ENCODE measurements around the gene ANAPC2. TPM values are rescaled to one million over a fixed set of nuclear protein-coding genes. Genes with fewer than 3 reads are reported as not detected.

The ANAPC2 gene
- total RNA-seq, 1 experiment from 2014 or later: 49.4 TPM

DNA sequence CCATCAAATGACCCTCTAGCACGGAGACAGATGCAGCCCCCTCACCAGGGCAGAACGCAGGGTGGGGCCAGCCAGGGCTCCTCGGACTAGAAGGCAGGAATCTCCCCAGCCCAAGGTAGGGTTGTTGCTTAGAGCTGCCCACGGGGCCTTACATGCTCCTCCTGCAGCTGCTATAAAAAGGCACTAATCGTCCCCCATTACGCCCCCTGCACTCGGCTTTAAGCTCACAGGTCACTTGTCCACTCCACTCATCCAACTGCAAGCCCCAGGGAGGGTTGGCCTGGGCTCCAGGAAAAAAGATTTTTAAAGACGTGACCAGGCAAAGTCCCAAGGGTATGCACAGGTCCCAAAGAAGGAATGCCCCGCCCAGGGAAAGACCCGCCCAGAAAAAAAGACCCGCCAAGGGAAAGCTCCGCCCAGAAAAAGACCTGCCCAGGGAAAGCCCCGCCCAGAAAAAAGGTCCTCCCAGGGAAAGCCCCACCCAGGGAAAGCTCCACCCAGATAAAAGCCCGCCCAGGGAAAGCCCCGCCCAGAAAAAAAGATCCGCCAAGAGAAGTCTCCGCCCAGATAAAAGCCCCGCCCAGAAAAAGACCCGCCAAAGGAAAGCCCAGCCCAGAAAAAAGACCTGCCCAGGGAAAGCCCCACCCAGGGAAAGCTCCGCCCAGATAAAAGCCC, 38.3 kb downstream of the ANAPC2 start:
- DNase-seq: no peak
- TF ChIP-seq CTCF (IDR thresholded peaks at IDR 0.05; ENCODE audit: unreplicated experiment): no peak
- intact Hi-C loops (cut with micrococcal nuclease; ENCODE audit: unreplicated experiment): no loop called here
- BruUV-seq (replicated peaks): no TSS peak
- CTCF ChIA-PET: interaction anchor here (0.6 to 0.8 kb wide), 2 partner anchors 21 to 126 kb away, joined by 3 to 5 read pairs; no protein-coding TSS in a partner anchor
- H3K27me3 Mint-ChIP-seq (ENCODE audit: unreplicated experiment): peaks cover 33% of the 10 kb centered on the region
- H3K36me3 Mint-ChIP-seq (ENCODE audit: insufficient read depth, unreplicated experiment): peaks cover 6% of the 10 kb centered on the region
- H3K4me1 Mint-ChIP-seq (ENCODE audit: low read depth, unreplicated experiment): no peaks in the 10 kb centered on the region
- H3K9me3 Mint-ChIP-seq (ENCODE audit: low read depth, unreplicated experiment): peaks cover 2% of the 10 kb centered on the region
- no peak overlapping the region for H3K27ac Mint-ChIP-seq (ENCODE audit: unreplicated experiment)
- no peak overlapping the region for H3K4me3 Mint-ChIP-seq (ENCODE audit: low read depth, unreplicated experiment)

DNA sequence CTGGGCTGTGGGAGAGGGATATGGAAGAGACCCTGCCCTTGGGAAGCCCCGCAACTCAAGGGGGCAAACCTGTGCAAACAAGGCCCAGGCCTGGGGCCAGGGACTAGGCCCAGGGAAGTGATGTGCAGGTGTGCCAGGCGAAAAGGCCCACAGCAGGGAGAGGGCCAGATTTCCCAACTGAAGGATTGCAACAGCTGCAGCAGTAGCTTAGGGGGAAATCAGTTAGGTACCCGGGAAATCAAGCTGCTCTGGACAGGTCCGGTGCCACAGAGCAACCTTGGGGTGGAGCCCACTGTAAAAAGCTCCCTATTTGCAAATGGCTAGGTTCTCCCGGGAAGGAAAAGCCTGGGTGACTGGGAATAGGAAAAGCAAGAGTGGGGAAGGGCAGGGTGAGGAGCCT, 39.0 kb downstream of the ANAPC2 start:
- no peaks in the 10 kb centered on the region for H3K4me1 Mint-ChIP-seq (ENCODE audit: low read depth, unreplicated experiment)
- BruUV-seq (replicated peaks): no TSS peak
- H3K27ac Mint-ChIP-seq (ENCODE audit: unreplicated experiment): no peak overlapping the region
- H3K4me3 Mint-ChIP-seq (ENCODE audit: low read depth, unreplicated experiment): no peak overlapping the region
- H3K9me3 Mint-ChIP-seq (ENCODE audit: low read depth, unreplicated experiment): peaks cover 2% of the 10 kb centered on the region
- intact Hi-C loops (cut with micrococcal nuclease; ENCODE audit: unreplicated experiment): no loop called here
- TF ChIP-seq CTCF (IDR thresholded peaks at IDR 0.05; ENCODE audit: unreplicated experiment): no peak
- no peak for DNase-seq
- CTCF ChIA-PET: interaction anchor here (0.6 kb wide), 1 partner anchor 21 kb away, joined by 3 read pairs; no protein-coding TSS in a partner anchor
- peaks cover 6% of the 10 kb centered on the region for H3K36me3 Mint-ChIP-seq (ENCODE audit: insufficient read depth, unreplicated experiment)
- peaks cover 33% of the 10 kb centered on the region for H3K27me3 Mint-ChIP-seq (ENCODE audit: unreplicated experiment)

DNA sequence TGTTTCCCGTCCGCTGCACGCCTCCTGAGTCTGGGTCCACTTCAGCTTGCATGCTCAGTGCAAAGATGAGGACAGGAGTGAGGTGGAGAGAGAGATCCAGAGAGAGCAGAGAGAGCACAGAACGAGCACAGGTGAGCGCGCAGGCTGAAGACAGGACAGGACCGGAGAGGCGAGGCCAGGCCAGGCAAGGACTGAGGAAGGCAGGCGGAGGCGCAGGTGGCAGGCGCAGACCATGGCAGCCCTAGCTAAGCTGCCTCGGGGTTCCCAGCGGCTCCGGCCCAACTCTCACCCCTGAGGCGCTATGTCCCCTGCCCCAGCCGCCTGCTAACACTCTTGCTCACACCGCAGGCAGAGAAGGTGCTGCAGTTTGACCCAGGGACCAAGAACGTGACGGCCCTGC, 39.7 kb downstream of the ANAPC2 start:
- peaks cover 2% of the 10 kb centered on the region for H3K9me3 Mint-ChIP-seq (ENCODE audit: low read depth, unreplicated experiment)

GRCh38 chr9:137148242-137148641, 40.1 kb downstream of the ANAPC2 start:
- peaks cover 44% of the 10 kb centered on the region for H3K27me3 Mint-ChIP-seq (ENCODE audit: unreplicated experiment)
- no peak overlapping the region for H3K27ac Mint-ChIP-seq (ENCODE audit: unreplicated experiment)
- no peaks in the 10 kb centered on the region for H3K4me1 Mint-ChIP-seq (ENCODE audit: low read depth, unreplicated experiment)
- intact Hi-C loops (cut with micrococcal nuclease; ENCODE audit: unreplicated experiment): no loop called here
- H3K36me3 Mint-ChIP-seq (ENCODE audit: insufficient read depth, unreplicated experiment): peaks cover 6% of the 10 kb centered on the region
- no TSS peak for BruUV-seq (replicated peaks)
- H3K4me3 Mint-ChIP-seq (ENCODE audit: low read depth, unreplicated experiment): no peak overlapping the region
- no peak for TF ChIP-seq CTCF (IDR thresholded peaks at IDR 0.05; ENCODE audit: unreplicated experiment)
- CTCF ChIA-PET: no interaction called here
- DNase-seq: no peak
- peaks cover 2% of the 10 kb centered on the region for H3K9me3 Mint-ChIP-seq (ENCODE audit: low read depth, unreplicated experiment)

More for the DNA sequence above, 39.7 kb downstream of the ANAPC2 start:
- no peak for TF ChIP-seq CTCF (IDR thresholded peaks at IDR 0.05; ENCODE audit: unreplicated experiment)
- Mint-ChIP-seq H3K27ac (ENCODE audit: unreplicated experiment) (no peak overlapping the region), H3K4me3 (ENCODE audit: low read depth, unreplicated experiment) (no peak overlapping the region), H3K4me1 (ENCODE audit: low read depth, unreplicated experiment) (no peaks in the 10 kb centered on the region), H3K36me3 (ENCODE audit: insufficient read depth, unreplicated experiment) (peaks cover 6% of the 10 kb centered on the region), H3K27me3 (ENCODE audit: unreplicated experiment) (peaks cover 40% of the 10 kb centered on the region)
- CTCF ChIA-PET: no interaction called here
- DNase-seq: no peak
- BruUV-seq (replicated peaks): no TSS peak
- intact Hi-C loops (cut with micrococcal nuclease; ENCODE audit: unreplicated experiment): no loop called here

Data from Calu3 (cell line).